GM23248 (cell line): ENCODE results near the gene TSPAN13.

ENCODE experiments used
- EZH2 ChIP-seq: fragments of 200-600 bp; sonication (generic); IDR thresholded peaks from 2 replicates; pipeline ENCODE4 v1.6.1; 2018; ENCODE audit warnings: antibody characterized with exemption, mild to moderate bottlenecking; ENCODE audit not compliant: insufficient read depth, poor library complexity, severe bottlenecking
- EZH2phosphoT487 ChIP-seq: fragments of 200-600 bp; sonication (generic); IDR thresholded peaks from 2 replicates; pipeline ENCODE4 v1.6.1; 2018; ENCODE audit warnings: antibody characterized with exemption, moderate library complexity, mild to moderate bottlenecking, low read depth; ENCODE audit not compliant: insufficient read depth

DNA sequence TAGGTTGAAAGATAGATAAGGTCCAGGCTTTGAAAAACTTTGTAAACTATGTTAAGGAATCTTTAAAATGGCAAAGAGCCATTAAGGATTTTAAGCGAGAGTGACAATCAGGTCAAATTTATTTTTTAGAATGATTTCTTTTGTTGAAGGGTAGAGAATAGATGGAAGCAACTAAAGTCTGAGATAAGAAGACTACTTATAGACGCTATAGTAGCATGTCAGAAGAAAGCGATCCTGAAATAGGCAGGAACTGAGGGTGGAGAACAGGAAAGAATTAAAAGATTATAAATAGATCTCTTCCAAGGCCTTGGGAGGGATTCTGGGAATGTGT lies 13.0 kb upstream of the TSPAN13 start:
- TF ChIP-seq EZH2 (no peak), EZH2phosphoT487 (no peak)
